ENCODE measurements around the gene EBF3.
A peak's percentile ranks its signal among the peaks of the same experiment; 100 is the strongest.

EBF3 gene

GRCh38 chr10:129942936-129943715 is 20.9 kb downstream of the EBF3 start:
- DNase-seq: peak; percentile 60

GRCh38 chr10:129942391-129942790 is 21.7 kb downstream of the EBF3 start:
- DNase-seq: peak; percentile 27

GRCh38 chr10:129942019-129942277 is 22.1 kb downstream of the EBF3 start:
- no peak for DNase-seq

- DNase-seq: peak; percentile 25
Measured at GRCh38 chr10:129941199-129942018, 22.7 kb downstream of the EBF3 start.

- peak; percentile 25 for DNase-seq
Measured at GRCh38 chr10:129940617-129941198, 23.4 kb downstream of the EBF3 start.

- DNase-seq: peak; percentile 17
Measured at GRCh38 chr10:129939416-129940275, 24.4 kb downstream of the EBF3 start.

- DNase-seq: no peak
Measured at GRCh38 chr10:129938460-129938859, 25.6 kb downstream of the EBF3 start.

GRCh38 chr10:129937351-129937751 is 26.7 kb downstream of the EBF3 start:
- no peak for DNase-seq

GRCh38 chr10:129936923-129937300 is 27.2 kb downstream of the EBF3 start:
- peak; percentile 23 for DNase-seq

GRCh38 chr10:129936266-129936922 is 27.7 kb downstream of the EBF3 start:
- peak; percentile 23 for DNase-seq

GRCh38 chr10:129935867-129936152 is 28.3 kb downstream of the EBF3 start:
- peak; percentile 18 for DNase-seq

- DNase-seq: no peak
Measured at GRCh38 chr10:129935102-129935866, 28.8 kb downstream of the EBF3 start.

- peak; percentile 18 for DNase-seq
Measured at GRCh38 chr10:129934196-129934925, 29.7 kb downstream of the EBF3 start.

GRCh38 chr10:129933456-129934092 is 30.5 kb downstream of the EBF3 start:
- DNase-seq: no peak

GRCh38 chr10:129932751-129933433 is 31.2 kb downstream of the EBF3 start:
- DNase-seq: no peak

- DNase-seq: no peak
Measured at GRCh38 chr10:129932182-129932581, 31.9 kb downstream of the EBF3 start.

GRCh38 chr10:129929343-129930292 is 34.5 kb downstream of the EBF3 start:
- DNase-seq: no peak

GRCh38 chr10:129927351-129928120 is 36.5 kb downstream of the EBF3 start:
- DNase-seq: no peak
